HepG2 (cell line): Measurements from ENCODE around the gene ZBTB9. TPM values are rescaled to one million over a fixed set of nuclear protein-coding genes. Genes with fewer than 3 reads are reported as not detected.

Source experiments
- DDIT3 ChIP-seq: sonication (generic); formaldehyde crosslinking; IDR thresholded peaks from 2 replicates; pipeline ENCODE4 v1.4.0; 2020; ENCODE audit warnings: mild to moderate bottlenecking, missing genetic modification reagents
- PRDM15 ChIP-seq: sonication (generic); formaldehyde crosslinking; IDR thresholded peaks from 2 replicates; pipeline ENCODE4 v1.4.0; 2020; ENCODE audit warnings: missing genetic modification reagents
- SRSF9 ChIP-seq: fragments of 200-400 bp; formaldehyde crosslinking; IDR thresholded peaks from 2 replicates; pipeline ENCODE4 v1.6.1; 2018; ENCODE audit warnings: borderline replicate concordance, mild to moderate bottlenecking, low read depth, low read length; ENCODE audit not compliant: insufficient read depth, poor library complexity, severe bottlenecking
- TOE1 ChIP-seq: sonication (generic); formaldehyde crosslinking; IDR thresholded peaks from 2 replicates; pipeline ENCODE4 v1.4.0; 2020; ENCODE audit warnings: mild to moderate bottlenecking, missing genetic modification reagents
- ZFY ChIP-seq: sonication (generic); formaldehyde crosslinking; IDR thresholded peaks from 2 replicates; pipeline ENCODE4 v1.4.0; 2020; ENCODE audit warnings: missing genetic modification reagents
- ZNF143 ChIP-seq: sonication (generic); formaldehyde crosslinking; IDR thresholded peaks from 2 replicates; pipeline ENCODE4 v1.4.0; 2020; ENCODE audit warnings: missing genetic modification reagents
- ZNF430 ChIP-seq: sonication (generic); formaldehyde crosslinking; IDR thresholded peaks from 2 replicates; pipeline ENCODE4 v1.9.0; 2021; ENCODE audit warnings: mild to moderate bottlenecking, missing genetic modification reagents
- ZNF850 ChIP-seq: sonication (generic); formaldehyde crosslinking; conservative IDR thresholded peaks from 2 replicates; pipeline ENCODE4 v1.9.0; 2021; ENCODE audit warnings: mild to moderate bottlenecking, missing genetic modification reagents
- polyA plus RNA-seq, 8 experiments: library from polyadenylated mRNA; depleted of rRNA in 3 of 8; stranded (reverse) in 7 of 8; unstranded in 1 of 8; fragments of >200 nt; fragmentation: Illumina TruSeq in 4 of 8; extraction: Trizol in 4 of 8; gene quantifications; 2 replicates each; pipeline versions ENCODE4 v1.2.1 to v1.2.3, GENCODE V29; 2011 to 2016; ENCODE audit warnings: low read depth in 4 of 8, missing spikeins in 1 of 8, mixed read lengths in 1 of 8; ENCODE audit not compliant: insufficient read depth in 1 of 8
- total RNA-seq, 5 experiments: library from RNA; depleted of rRNA; stranded (reverse); fragments of >200 nt; fragmentation: Illumina TruSeq; extraction: Trizol; gene quantifications; 2 replicates each; pipeline ENCODE4 v1.2.3, GENCODE V29; 2016; ENCODE audit warnings: low read depth in 1 of 5

Gene ZBTB9
- total and polyA plus RNA-seq, 2 of the 13 experiments (the other 11 are each of a cell fraction or from before 2014, with no cell fraction given) = 5.3 to 9.2 TPM

GRCh38 chr6:33425668-33426577, 28.5 kb upstream of the ZBTB9 start (continued):
- TF ChIP-seq PRDM15 (no peak), ZNF430 (CRISPR knock-in tag) (no peak), SRSF9 (no peak), ZNF850 (no peak), ZFY (CRISPR knock-in tag) (peak; percentile 45; the same call in 1 of the 2 replicates), ZNF143 (CRISPR knock-in tag) (no peak), TOE1 (CRISPR knock-in tag) (no peak), DDIT3 (no peak)
